ENCODE measurements around the gene BMF. TPM values are rescaled to one million over a fixed set of nuclear protein-coding genes. Genes with fewer than 3 reads are reported as not detected.

Gene BMF
- total and polyA plus RNA-seq, 2 of the 4 experiments (the other 2 are of a cell fraction), result 2.4 to 2.9 TPM

DNA sequence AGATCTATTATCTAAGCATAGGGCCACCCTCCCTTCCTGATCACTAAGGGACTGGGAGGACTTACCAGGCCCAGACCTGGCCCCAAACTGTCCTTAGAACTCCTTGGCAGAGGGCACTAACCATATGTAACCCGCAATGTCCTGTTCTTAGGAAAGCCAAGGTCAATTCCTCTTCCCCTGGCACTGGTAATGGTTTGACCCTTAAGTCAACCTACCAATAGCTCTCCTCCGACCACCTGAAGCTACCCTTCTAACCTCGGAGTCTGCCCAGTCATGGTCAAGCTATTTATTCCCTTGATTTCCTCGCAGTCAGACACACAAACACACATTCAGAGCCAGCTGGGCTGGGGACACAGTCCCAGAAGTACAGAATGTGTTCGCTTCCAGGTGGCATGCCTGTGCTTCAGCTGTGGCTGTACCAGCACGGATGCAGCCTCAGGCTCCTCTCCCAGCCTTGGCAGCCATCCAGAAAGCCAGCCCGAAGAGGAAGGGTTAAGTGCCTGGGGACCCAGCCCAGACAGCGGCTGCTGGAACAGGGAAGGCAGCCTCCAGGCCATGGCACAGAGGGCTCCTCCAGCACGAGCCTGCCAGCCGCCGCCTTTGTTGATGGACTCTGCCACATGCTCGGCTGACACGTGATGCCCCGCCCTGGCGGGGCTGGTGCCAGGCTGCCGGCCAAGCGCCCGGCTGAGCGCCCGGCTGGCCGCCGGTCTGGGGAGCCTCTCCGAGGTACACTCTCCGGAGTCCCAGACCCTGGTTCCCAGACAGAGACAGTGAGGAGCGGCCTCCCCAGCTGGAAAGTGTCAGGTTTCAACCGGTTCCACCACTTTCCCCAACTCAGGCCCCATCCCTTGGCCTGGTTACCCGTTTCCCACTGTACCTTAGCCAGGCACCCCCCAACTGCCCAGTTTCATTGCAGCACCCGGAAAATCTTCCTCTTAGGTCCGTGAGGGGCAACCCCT lies 5.5 kb downstream of the BMF start:
- Histone ChIP-seq H3K27ac (ENCODE audit: insufficient read depth, low read length) (peak overlapping the region; percentile 71), H2BK120ac (ENCODE audit: low read depth, low read length) (peak overlapping the region; percentile 94), H3K23ac (ENCODE audit: low read depth, low read length) (peak overlapping the region; percentile 96), H3K79me1 (ENCODE audit: low read depth in 1 of 2, low read length in 2 of 2) (peaks cover 7 to 79% of the 10 kb centered on the region in 2 experiments; a peak in 3 of 4 replicates), H2BK5ac (ENCODE audit: low read depth, low read length, poor library complexity, severe bottlenecking) (peak overlapping the region; percentile 77), H4K91ac (ENCODE audit: insufficient read depth, low read depth, low read length) (peak overlapping the region; percentile 85), H3K14ac (replicated peaks; ENCODE audit: low read depth, low read length) (peak overlapping the region; percentile 84), H3K4ac (ENCODE audit: low read depth, low read length) (peak overlapping the region; percentile 70), H3K4me3 (ENCODE audit: insufficient read depth, low read depth, low read length) (no peak overlapping the region), H4K8ac (ENCODE audit: low read depth in 2 of 2, low read length in 2 of 2) (peak overlapping the region; percentile 63 to 90), H4K5ac (ENCODE audit: low read depth, low read length) (peak overlapping the region; percentile 58), H3K56ac (ENCODE audit: extremely low read depth, insufficient read depth, low read length) (peak overlapping the region; percentile 25), H3K4me2 (ENCODE audit: low read depth, low read length) (peak overlapping the region; percentile 61), H2AFZ (replicated peaks; ENCODE audit: low read length, poor library complexity) (peak overlapping the region; percentile 86), H2BK20ac (ENCODE audit: low read depth, low read length) (peak overlapping the region; percentile 92), H4K20me1 (ENCODE audit: insufficient read depth, low read length) (no peaks in the 10 kb centered on the region), H3K9me1 (ENCODE audit: insufficient read depth, low read length) (peaks cover 72% of the 10 kb centered on the region), H2AK5ac (ENCODE audit: low read depth, low read length) (peak overlapping the region; percentile 99), H2AK9ac (replicated peaks; ENCODE audit: low read depth, low read length, poor library complexity) (peak overlapping the region; percentile 96), H3K9ac (ENCODE audit: low read depth, low read length) (peak overlapping the region; percentile 4), H3K4me1 (ENCODE audit: control insufficient read depth, insufficient read depth, low read length) (peaks cover 63% of the 10 kb centered on the region), H3K9me3 (ENCODE audit: control insufficient read depth, insufficient read depth, low read length) (no peaks in the 10 kb centered on the region), H3K18ac (ENCODE audit: low read depth, low read length) (peak overlapping the region; percentile 73), H3K36me3 (ENCODE audit: control insufficient read depth, insufficient read depth, low read length) (no peaks in the 10 kb centered on the region; the same call in 1 of the 2 replicates), H3K27me3 (ENCODE audit: control insufficient read depth, insufficient read depth, low read length) (no peaks in the 10 kb centered on the region), H2BK15ac (ENCODE audit: low read depth, low read length) (peak overlapping the region; percentile 91; the same call in 2 of the 3 replicates)
- intact Hi-C loops (cut with micrococcal nuclease), result loop anchor here (10.0 kb wide), 1 partner anchor 318 kb away; the partner anchor contains the start of gene FSIP1
- TF ChIP-seq, protein P1, sequence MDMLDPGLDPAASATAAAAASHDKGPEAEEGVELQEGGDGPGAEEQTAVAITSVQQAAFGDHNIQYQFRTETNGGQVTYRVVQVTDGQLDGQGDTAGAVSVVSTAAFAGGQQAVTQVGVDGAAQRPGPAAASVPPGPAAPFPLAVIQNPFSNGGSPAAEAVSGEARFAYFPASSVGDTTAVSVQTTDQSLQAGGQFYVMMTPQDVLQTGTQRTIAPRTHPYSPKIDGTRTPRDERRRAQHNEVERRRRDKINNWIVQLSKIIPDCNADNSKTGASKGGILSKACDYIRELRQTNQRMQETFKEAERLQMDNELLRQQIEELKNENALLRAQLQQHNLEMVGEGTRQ (IDR thresholded peaks at IDR 0.05; ENCODE audit: low read depth, low read length), result peak; percentile 85
- TF ChIP-seq POLR2A (IDR thresholded peaks at IDR 0.05; ENCODE audit: low read depth, low read length) (peak; percentile 32; the same call in 1 of the 2 replicates), MXI1 (IDR thresholded peaks at IDR 0.05; ENCODE audit: borderline replicate concordance, low read depth, low read length) (peak; percentile 77; the same call in 1 of the 2 replicates), MAZ (IDR thresholded peaks at IDR 0.05; ENCODE audit: borderline replicate concordance, low read depth, low read length) (peak; percentile 53; the same call in 1 of the 2 replicates), RFX5 (IDR thresholded peaks at IDR 0.05; ENCODE audit: low read depth, low read length) (no peak), RAD21 (IDR thresholded peaks at IDR 0.05; ENCODE audit: low read length) (no peak), CEBPB (IDR thresholded peaks at IDR 0.05; ENCODE audit: low read depth, low read length) (peak; percentile 8; the same call in 1 of the 2 replicates), BHLHE40 (IDR thresholded peaks at IDR 0.05; ENCODE audit: low read depth, low read length) (peak; percentile 85)
- WGBS, 2 experiments (ENCODE audit: extremely low coverage in 2 of 2, insufficient read length in 1 of 2), result 12% methylated on average over 16 of the region's 29 CpGs; no CpG with 5 or more reads in 1 of the 2 experiments
- in situ Hi-C loops (cut with MboI; ENCODE audit: low sequenced_read_pairs), result no loop called here
- DNase-seq (peak; percentile 79), ATAC-seq (ENCODE audit: low read depth) (peak; percentile 28)
- no TSS peak for BruUV-seq (replicated peaks)
- ChIA-PET POLR2A (ENCODE audit: unreplicated experiment) (interaction anchor here (1.3 kb wide), 1 partner anchor 10 kb away, joined by 3 read pairs; no protein-coding TSS in a partner anchor), CTCF (interaction anchor here (1.0 to 2.1 kb wide), 3 partner anchors 56 to 114 kb away, joined by 3 to 26 read pairs (median 3); no protein-coding TSS in a partner anchor)
- dilution Hi-C loops (cut with HindIII; ENCODE audit: low sequenced_read_pairs, unreplicated experiment), result no loop called here
